T-helper 2 cell (primary cell): ENCODE measurements around the gene ADGRV1.
A peak's percentile ranks its signal among the peaks of the same experiment; 100 is the strongest.
"Not testable (repeated sequence)": the region's sequence is repeated elsewhere in the genome, so short reads cannot be mapped to it uniquely, and the experiment has no call there.

Source experiments
- DNase-seq, 5 experiments: peaks; one replicate each; pipeline versions ENCODE4 v3.0.0 to v3.0.0-alpha.2; 2012 to 2022

ADGRV1 gene

DNA sequence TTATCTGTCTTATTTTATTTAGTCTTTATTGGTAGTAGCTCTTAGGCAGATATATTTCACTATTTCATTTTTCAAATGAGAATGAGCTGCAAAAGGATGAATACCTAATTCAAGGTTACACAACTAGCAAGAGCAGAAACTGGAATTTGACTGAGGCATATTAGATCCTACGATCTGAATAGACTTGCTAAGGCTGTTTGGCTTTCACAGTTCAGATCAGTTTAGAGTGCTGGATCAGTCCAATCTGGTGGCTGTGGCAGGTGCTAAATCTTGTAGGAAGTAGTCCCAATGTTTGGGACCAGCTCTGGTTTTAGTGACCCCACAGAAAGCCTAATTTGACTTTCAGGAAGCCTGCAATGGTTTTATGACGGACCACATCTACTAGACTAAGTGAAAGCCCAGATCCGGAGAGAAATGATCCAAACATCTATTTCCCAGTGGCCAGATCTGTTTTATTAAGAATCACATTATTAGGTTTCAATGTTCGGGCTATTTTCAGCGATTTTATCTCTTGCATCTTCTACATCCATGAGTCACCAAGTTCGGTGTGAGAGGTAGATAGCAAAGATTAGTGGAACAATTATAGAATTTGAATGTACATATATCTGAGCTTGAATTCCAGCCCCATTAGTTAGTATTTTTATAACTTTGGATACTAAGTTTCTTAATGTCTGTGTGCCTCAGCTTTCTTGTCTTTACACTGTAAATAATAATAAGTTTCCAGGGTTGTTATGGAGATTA lies 359.5 kb downstream of the ADGRV1 start:
- no peak for DNase-seq

DNA sequence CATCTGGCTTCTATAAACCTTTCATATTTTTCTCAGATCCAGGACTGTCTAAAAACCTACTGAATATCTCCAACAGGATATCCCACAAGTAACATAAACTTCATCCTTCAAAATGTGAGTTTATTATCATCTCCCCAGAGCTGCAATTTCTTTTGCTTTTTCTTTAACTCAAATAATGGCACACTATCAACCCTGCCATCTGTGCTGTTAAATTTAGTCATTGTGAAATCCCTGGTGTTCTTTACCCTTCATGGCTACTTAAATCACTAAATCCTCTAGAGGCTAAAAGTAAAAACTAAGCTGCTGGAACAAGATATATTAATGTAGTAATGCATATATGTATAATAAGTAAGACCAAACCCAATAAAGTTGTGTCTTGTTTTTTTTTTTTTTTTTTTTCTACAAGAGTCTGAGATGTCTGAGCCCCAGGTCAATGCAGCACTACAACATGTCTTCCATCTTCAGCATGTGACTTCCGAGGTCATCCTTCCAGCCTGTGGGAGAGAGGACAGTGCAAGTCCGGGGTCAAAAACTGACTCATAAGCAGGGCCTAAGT lies 362.9 kb downstream of the ADGRV1 start:
- DNase-seq, result no peak

DNA sequence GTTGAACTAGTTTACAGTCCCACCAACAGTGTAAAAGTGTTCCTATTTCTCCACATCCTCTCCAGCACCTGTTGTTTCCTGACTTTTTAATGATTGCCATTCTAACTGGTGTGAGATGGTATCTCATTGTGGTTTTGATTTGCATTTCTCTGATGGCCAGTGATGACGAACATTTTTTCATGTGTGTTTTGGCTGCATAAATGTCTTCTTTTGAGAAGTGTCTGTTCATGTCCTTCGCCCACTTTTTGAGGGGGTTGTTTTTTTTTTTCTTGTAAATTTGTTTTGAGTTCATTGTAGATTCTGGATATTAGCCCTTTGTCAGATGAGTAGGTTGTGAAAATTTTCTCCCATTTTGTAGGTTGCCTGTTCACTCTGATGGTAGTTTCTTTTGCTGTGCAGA lies 365.6 kb downstream of the ADGRV1 start:
- DNase-seq, result not testable (repeated sequence)

DNA sequence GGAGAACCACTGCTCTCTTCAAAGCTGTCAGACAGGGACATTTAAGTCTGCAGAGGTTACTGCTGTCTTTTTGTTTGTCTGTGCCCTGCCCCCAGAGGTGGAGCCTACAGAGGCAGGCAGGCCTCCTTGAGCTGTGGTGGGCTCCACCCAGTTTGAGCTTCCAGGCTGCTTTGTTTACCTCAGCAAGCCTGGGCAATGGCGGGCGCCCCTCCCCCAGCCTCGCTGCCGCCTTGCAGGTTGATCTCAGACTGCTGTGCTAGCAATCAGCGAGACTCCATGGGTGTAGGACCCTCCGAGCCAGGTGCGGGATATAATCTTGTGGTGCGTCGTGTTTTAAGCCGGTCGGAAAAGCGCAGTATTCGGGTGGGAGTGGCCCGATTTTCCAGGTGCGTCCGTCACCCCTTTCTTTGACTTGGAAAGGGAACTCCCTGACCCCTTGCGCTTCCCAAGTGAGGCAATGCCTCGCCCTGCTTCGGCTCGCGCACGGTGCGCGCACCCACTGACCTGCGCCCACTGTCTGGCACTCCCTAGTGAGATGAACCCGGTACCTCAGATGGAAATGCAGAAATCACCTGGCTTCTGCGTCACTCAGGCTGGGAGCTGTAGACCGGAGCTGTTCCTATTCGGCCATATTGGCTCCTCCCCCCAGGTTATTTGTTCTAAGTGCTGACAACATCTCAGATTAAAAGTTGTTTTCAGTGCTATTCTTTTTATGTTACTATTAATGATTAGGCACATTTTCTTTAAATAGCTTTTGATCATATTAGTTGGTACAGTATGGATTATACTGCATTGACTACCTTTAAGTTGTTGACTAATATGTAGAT lies 370.6 kb downstream of the ADGRV1 start:
- not testable (repeated sequence) for DNase-seq

DNA sequence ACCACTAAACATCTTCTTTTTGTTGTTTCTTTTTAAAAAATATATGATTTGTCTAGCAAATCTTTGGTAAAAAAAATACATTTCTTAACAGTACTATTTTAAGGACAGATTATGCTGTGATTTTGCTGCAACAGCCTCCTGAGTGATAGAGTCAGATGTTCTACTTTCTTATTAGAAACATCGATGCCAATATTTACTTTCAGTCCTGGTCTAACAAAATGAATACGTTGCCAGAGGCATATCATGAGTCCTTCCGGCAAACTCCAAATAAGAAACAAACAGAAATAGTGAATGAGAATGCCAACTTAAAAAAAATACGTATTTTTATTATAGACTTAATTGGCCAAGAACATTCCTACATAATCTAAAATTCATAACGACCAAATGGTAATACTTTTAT lies 371.5 kb downstream of the ADGRV1 start:
- DNase-seq, result no peak

DNA sequence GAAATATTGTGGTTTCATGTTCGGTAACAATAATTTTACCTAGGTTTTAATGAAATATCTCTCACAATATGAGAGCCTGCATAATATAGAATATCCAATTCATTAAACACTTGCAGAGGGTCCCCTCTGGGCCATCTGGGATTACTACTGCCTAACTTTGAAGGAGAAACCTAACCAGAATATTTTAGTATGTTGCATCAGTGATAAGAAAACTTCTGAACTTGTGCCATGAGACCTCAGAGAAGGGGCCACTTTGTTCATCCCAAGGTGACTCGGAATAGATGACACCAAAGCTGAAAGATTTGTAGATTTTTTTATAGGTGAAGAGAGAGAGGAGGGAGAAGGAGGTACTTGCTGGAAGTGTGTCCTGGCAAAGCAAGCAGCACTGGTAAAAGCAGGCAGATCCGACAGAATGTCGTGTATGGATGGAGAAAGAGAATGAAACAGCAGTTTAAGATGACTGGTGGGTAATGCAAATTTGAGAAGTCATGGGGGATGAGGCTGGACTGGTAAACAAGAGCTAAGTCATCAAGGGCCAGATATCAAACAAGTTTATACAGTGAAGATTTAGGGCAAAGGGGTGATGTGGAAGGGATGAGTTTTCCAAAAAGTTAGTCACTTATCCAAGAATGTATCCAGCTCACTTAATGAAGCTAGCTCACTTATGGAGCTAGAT lies 372.3 kb downstream of the ADGRV1 start:
- no peak for DNase-seq

DNA sequence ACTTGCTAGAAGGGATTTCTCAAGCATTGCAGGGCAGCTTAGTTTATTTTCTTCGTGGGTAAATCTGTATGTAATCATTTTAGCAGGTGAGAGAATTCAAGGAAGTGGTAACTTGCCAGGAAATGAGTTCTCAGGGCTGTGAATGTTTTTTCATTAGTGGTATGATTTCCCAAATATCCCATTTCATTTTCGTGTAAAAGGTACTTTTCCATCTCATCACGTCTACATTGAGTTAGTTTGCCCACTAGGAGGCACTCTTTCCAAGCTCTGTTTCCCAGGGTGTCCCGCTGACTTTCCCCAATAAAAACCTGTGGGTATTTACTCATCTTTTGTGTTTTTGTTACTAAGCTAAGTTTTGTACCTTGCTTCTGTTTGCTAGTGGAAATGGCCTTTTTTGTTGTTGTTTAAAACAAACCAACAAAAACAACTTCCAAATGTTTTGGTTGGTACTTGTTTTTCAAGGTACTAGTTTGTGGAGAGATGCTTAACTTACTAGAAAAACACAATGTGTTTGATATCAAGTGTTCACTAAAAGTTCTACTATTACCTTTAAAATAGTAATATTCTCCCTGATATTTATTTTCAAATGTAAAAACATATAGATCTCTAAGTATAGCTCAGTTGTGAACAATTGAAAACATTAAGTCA lies 373.6 kb downstream of the ADGRV1 start:
- DNase-seq, result peak in 1 of 5 experiments; percentile 47

DNA sequence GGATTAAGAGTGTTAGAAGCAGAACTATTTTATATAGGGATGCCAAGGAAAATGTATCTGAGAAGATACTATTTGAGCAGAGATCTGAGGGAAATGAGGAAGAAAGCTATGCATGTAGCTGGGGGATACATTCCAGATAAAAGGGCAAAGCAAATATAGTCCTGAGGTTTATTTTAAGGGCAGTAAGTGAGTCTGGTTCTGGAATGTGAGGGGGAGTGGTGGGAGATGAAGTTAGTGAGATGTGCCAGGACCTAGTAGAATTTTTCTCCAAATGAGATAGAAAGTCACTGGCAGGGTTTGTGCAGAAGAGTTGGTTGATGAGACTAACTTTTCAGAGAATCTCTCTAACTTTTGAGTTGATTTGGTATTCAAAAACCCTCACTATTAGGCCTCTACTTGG lies 374.7 kb downstream of the ADGRV1 start:
- no peak for DNase-seq

DNA sequence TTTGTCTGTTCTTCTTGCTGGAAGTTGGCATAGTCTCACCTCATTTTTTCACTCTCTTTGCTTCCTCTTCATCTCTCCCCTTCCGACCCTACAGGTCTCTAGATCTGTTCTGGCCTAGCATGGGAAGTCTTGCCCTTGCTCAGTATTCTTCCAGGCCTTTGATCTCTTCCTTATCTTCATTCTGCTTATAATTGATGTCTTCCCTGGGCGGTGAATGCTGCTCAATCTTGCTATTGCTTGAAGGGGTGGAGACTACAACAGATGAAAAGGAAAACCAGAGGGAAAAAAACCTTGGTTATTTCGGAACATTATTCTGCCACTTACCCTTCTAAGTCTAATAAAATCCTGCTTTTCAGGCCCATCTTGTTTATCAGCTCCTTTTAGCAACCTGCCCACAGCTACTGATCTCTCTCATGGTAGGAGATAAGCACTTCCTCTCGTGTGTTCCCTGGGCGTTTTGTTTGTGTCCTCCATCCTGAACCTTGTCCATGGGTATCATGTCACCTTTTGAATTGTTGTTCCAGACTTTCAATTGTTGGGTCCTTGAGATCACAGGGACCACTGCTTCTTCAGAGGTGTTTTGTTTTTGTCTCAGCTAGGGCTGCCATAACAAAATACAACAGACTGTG lies 375.6 kb downstream of the ADGRV1 start:
- no peak for DNase-seq

DNA sequence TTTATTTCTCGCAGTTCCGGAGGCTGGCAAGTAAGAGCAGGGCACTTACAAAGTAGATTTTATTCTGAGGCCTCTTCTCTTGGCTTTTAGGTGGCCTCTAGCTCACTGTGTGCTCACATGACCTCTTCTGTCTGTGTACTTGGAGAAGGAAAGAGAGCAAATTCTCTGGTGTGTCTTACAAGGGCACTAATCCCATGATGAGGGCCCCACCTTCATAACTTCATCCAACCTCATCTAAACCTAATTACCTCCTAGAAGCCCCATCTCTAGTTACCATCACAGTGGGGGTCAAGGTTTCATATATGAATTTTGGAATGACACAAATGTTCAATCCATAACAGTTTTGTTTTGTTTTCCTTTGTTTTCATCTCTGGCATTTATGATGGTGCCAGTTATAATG lies 376.1 kb downstream of the ADGRV1 start:
- no peak for DNase-seq

DNA sequence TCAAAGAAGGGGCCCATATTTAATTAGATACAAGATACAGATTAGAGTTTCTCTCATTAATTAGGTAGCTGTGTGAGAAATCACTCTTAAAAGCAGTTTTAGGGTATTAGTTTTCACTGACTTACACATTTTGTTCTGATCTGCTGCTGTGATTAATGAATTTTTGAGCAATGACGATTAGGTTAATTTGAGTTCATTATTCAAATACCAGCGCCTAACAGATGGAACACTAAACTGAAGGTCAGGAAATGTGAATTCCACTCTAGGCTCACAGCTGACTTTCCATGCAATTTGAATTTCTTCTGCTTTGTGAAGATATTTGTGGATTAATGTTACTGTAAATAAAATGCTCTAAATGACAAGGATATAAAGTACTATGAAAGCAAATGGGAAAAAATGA lies 380.6 kb downstream of the ADGRV1 start:
- DNase-seq, result no peak

DNA sequence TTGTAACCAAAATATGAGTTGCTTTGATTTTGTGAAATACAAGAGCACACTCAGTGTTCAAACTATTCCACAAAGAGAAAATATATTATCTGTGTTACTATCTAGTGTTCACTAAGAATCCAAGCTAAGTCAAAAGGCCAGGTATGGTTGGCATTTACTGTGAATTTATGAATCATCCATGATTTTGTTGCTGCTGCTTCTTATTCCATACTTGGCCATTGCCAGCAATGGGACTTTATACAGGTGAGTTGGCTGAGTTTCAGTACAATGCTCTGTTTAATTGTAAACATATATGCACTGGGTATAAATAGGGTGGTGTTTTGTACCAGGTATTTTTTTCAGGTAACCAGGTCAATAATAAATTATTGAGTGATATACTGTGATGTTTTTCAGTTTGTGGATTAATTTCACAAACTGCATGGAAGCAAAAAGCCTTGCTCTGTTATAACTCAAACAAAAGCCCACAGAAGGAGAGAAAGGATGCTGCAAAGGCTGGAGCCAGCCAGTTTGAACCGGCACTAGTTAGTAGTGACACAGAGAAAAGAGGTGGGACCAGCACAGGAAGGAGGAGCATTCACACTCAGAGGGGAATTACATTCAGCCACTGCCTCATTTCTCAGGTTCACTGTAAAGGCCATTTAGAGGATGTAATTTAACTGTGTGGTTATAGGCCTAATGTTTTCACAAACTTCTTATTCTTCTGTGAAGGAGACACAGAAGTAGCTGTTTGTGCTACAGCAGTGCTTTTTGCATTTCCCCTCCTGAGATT lies 381.8 kb downstream of the ADGRV1 start:
- DNase-seq, result peak in 1 of 5 experiments; percentile 91

DNA sequence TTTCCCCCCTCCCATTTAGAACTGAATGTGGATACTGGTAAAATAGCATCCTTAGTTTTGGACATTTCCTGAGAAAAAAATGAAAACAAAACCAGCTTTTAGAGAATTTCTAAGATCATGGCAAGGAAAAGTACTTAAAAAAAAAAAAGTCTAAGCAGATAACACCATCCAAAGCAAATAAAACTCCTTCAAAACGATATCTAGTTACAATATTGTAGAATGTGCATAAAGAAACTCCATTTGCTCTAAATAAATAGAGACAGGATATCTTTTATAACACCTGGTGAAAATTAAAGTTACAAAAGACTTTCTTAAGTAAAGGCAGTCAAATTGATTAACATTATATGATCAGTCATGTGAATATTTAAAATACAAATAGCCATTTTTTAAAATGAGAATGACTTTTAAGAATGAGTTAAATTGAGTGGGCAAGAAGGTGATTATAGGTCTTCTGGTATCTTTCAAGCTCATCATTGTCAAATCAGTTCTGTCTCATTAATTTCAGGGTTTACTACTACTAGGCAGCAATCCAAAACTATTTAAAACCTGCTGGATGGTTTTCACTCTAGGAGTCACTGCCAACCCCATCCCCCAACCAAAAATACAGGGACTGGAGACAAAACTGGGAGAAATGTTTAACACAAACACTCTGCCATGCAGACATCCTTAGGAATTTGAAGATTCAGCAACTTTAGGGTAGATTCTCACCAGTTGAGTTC lies 382.6 kb downstream of the ADGRV1 start:
- DNase-seq, result no peak

DNA sequence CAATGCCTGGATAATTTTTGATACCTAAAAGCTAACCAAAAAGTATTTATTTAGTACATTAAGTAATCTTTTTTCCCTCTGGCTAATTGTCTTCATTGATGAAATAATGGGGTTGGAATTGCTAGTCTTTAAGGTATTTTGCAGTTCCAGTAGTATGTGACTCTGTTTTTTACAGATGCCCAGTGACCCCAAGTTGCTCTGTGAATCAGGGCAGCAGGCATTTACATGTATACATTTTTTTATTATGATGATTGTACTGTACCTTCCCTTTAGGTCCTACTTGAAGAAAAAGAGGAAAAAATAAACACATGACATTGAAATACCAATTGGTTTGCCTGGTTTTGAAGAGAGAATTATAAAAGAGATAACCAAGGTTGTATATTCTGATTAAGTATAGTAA lies 385.5 kb downstream of the ADGRV1 start:
- no peak for DNase-seq

DNA sequence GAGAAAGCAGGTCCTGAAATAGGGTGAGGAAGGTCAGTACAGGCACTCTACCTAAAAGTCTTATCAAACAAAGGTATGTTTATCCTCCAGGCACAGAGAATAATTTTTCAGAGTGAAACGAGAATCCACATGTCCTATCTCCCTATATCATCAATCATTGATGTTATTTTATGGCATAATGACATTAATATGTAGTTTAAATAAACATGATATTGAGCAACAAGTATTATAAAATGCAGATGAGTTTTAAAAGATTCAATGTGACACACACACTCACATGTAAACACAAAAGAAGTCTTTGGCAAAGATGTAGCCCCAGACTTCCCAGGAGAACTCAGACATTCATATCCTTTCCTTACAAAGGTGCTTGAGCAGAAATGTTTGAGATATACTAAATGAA lies 389.1 kb downstream of the ADGRV1 start:
- DNase-seq, result no peak

DNA sequence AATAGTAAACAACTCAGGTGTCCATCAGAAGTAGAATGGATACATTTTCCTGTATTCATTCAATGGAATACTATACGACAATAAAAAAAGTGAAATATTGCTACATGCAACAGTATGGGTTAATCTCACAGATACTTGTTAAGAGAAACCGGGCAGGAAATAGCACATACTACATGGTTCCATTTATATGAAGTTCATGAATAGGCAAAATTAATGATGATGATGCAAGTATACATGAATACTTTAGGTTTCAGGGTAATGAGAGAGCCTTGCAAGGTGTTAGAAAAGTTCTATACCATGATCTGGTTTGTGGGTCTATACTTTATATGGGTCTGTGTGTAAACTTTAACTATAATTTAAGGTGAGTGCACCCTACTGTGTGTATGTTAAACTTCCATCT lies 390.4 kb downstream of the ADGRV1 start:
- DNase-seq, result no peak

DNA sequence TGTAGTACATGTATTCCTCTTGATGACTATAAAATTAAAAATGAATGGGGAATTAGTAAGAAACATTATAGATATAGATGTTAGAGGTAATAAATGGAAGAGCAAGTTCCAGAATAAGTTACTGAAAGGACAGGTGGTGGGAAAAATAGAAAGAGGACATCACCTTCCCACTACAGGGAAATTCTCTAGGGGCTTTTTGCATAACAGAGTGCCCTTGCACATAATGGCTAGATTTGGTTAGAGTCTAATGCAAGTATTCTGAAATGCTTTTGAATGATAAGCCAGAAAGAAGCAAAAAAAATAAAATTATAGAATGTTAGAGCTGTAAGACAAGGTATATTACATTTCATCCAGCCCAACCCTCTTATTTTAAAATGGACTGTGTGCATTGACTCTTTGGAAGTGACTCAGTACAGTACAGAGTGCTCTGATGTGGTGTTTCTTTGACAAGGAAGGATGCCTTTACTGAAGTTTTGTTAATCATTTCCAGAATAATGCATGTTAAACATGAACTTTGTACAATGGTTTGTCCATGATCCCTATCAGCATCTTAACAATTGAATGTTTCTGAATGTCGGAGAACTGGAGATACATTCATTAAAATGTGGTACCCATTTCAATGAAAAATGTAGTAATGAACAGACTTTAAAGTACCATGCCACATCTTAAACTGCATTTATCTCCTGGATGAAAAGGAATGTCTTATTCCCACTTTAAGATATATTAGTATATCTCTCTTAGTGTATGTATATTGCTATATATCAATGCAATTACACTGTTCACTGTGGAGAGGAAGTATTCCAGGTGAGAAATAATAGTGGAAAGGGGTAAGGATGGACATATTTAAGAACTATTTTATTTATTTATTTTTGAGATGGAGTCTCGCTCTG lies 391.1 kb downstream of the ADGRV1 start:
- DNase-seq, result peak in 1 of 5 experiments; percentile 56

DNA sequence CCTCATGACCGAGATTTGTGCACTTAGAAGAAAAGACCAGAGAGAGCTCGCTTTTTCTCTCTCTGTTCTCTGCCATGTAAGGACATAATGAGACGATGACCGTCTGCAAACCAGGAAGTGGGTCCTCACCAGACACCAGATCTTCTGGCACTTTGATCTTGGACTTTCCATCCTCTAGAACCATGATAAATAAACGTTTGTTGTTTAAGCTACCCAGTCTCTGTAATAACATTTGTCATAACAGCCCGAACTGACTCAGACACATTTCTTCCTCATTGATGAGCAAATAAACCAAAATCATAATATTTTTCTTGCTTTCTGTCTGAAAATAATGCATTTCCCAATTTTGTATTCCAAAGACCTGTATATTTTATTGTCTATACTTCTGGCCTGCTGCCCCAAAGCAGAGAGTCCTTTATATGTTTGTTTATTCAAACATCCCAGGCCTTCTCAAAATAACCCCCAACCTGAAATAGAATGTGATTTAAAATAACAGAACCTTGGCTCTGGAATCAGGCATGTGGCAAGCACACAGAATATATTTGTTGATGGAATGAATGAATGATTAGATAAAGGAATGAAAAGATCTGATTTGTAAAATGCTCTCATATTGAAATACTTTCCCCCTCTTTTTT lies 396.5 kb downstream of the ADGRV1 start:
- no peak for DNase-seq

DNA sequence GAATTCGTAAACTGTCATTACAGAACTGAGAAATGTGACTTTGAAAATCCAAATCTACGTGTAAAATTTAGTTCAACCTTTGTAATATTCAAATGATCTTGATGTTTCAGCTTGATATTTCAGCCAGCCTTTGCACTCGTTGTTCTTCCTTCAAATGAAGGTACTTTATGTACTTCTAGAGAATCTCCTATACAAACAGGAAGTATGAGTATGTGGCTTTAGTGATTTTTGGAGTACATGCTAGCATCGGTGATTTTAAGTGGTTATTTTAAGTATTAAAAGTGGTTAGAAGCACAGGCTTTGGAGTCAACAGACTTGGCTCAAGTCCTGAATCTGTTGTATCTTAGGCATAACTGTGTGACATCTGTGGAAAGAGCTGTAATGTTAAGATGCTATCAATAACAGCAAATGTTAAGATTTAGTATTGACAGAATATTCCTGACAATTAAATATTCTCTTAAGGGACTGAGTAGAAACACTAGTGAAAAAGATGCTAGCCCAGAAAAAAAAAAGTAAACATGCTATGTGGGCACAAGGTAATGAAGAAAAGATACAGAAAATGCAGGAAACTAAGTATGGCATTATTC lies 398.0 kb downstream of the ADGRV1 start:
- DNase-seq, result peak in 1 of 5 experiments; percentile 85
